Dedifferentiated amniotic fluid mesenchymal stem cell (primary cell): ENCODE results near the gene SAA4.
"Not testable (repeated sequence)": the region's sequence is repeated elsewhere in the genome, so short reads cannot be mapped to it uniquely, and the experiment has no call there.

Experiments
- DNase-seq: peaks from one replicate; pipeline ENCODE4 v3.0.0-alpha.2; 2016; ENCODE audit errors: extremely low spot score

Gene SAA4

DNA sequence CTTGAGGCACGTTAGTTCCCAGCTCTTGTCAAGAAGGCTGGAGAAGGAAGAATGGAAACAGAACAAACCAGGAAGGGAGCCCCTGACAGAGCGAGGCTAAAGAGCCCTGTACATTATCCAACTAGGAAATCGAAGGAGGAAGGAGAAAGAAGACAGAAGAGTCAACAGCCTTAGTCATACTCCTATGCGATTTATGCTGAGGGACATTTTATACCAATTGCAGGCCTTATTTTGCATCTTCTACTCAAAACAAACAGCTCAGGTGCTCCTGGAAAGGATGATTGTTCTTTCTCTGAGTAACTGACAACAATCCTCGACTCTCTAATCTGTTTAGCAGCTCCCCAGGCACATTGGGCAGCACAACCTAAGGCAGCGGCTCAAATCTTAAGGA, 10.6 kb upstream of the SAA4 start:
- DNase-seq = not testable (repeated sequence)

- not testable (repeated sequence) for DNase-seq
Observed at GRCh38 chr11:18246379-18247190, 10.0 kb upstream of the SAA4 start.

DNA sequence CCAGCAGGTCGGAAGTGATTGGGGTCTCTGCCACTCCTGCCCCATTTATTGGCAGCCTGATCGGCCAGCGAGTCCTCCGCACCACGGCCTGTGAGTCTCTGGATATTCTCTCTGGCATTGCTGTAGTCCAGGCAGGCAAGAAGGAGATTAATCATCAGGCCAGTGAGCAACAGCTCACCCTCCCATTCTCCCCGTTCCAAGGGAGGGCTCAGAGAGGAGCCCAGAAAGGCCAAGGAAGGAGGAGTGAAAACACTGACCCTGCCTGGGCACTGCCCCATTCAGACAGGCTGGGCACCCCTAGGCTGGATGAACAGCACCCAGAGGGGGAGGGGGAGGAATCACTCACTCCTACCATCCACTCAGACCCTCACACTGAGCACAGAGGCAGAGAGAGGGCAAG, 8.8 kb upstream of the SAA4 start:
- DNase-seq = no peak

DNA sequence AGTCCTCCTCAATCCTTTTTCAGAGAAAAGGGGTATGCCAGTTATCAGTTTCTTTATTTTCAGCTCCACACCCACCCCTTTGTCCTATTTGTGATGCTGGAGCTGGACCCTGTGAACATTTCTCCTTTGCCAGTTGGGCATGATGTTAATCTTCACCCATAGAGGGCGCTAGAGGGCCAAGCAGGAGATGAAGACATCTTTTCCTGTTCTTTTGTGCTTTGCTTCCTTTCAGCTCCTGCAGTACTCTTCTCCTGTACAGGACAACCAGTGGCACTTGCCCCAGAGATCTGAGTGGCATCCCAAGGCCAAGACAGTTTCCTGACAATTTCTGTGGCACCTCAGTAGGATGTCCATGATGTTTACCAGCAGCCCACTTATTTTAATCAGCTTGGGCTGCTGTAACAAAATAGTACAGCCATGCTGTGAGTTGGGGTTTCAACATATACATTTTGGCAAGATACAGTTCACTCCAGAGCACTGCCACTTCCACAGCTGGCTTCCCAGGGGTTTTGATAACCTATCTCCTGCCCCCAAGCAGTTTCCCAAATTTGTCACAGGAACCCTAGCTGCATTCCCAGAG, 7.3 kb upstream of the SAA4 start:
- no peak for DNase-seq

GRCh38 chr11:18239655-18240054, 3.1 kb upstream of the SAA4 start:
- DNase-seq = no peak

DNA sequence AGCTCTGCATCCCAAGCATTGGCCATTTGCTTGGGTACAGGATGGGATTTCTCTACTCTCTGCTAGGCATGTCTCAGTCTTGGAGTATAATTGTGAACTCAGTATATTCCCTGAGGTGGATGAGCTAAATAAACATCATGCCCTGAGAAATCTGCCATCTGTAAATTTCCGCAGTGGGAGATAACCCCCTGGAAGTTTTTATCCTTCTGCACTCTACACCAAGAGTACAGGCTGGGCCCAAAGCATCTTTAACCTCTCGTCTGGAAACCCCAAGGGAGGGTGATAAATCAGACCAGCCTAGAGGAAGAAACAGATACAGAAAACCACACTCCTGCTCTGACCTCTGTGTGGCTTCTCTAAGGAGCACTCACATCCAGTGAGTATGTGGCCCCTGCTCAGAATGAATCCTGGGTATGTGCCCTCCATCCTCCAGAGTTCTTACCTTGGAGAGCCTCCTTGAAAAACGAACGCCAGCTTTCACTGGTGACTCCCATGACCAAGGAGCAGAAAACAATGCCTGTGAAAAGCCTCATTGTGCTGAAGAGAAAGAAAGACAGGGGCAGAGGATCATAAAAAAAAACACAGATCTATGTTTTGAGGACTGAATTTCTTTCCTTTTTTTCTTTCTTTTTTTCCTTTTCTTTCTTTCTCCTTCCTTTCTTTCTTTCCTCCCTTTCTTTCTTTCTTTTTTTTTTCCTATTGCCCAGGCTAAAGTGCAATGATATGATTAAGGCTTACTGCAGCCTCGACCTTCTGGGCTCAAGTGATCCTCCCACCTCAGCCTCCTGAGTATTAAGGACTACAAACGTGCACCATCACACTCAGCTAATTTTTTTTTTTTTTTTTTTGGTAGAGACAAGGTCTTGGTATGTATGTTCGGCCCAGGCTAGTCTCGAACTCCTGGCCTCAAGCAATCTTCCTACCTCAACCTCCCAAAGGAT, 938 bp downstream of the SAA4 start:
- DNase-seq = no peak

- DNase-seq = no peak
Observed at GRCh38 chr11:18233912-18234311, 2.7 kb downstream of the SAA4 start.

DNA sequence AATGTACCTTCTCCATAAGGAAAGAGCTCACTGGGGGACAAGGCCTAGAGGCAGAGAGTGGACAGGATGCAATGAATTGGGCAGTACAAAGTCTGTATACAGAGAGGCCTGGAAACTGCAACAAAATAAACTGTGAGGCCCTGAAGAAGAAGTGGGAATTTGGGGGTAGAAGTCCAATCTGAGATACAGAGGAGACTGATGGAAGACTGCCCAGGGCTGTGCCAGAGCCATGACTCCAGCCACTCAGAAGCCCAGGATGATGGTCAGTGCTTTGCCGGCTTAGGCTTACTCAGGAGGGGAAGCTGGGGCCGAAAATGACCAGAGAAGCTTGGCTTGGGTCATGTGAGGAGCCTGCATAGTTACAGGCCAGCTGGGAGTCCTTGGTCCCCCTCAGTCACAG, 5.7 kb downstream of the SAA4 start:
- DNase-seq = no peak

DNA sequence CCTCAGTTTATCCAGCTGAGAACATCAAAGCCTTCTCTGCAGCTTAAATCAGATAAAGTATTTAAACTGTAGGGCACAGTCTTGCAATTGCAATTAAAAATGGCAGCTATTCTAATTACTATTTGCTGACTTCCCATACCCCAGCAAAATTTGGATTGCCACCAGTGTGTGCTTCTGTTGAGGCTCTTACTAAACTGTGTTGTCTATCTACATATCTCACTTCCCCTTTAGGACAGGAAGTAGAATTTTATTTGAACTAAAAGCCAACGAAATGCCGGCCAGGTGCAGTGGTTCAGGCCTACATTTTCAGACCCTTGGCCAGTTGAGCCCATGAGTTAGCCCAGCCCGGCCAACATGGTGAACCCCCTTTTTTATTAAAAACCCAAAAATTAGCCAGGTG, 7.1 kb downstream of the SAA4 start:
- DNase-seq = no peak

GRCh38 chr11:18225913-18226312, 10.7 kb downstream of the SAA4 start:
- DNase-seq = no peak

DNA sequence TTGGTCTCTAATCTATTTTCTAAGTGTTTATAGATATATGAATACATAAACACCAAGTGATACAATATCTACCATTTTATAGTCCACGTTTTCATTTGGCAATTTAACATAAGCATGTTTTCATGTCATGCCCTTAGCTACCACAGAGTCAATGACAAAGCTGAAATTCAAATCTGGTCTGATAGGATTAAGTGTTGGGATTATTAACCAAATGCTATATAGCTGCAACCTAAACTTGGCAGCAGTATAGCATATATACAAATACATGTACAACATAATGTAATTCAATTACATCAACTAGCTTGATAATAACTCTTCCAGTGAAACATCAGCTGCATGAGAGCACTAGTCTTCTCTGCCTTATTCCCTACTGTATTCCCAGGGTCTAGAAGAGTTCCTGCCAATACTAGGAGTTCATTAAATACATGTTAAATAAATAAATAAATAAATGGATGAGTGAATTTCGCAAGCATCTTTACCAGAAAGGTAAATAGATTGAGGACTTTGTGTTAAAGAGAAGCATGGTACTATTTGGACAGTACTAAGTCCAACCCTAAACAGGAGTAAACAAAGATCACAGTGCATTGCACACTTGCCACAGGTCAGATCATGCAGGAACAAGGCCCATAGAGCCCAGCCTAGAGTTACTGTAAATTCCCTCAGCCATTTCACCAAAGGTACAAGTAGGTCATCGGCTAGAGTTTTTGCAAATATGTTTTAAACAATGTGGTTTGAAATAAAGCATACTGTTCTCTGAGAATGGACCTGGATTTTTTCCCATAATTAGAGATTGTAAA, 12.8 kb downstream of the SAA4 start:
- DNase-seq = no peak

GRCh38 chr11:18222814-18223421, 13.7 kb downstream of the SAA4 start:
- DNase-seq = no peak

GRCh38 chr11:18221274-18221876, 15.2 kb downstream of the SAA4 start:
- DNase-seq = no peak

GRCh38 chr11:18209058-18209457, 27.5 kb downstream of the SAA4 start:
- no peak for DNase-seq

DNA sequence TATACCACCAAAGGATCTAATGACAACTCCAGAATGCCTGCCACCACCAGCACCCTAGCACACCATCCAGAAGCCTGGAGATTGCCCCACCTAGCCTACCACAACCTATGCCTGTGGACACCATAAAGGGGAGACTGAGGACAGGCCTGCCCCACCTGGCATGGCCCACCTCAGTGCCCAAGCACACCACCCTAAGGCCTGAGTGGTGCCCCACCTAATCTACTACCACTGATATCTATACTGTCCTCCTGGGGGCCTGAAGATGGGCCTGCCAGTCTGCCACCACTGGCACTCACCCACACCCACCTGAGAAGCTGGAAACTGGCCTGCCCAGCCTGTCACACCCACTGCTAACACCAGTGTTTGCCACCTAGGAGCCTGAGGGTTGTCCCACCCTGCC, 31.8 kb downstream of the SAA4 start:
- DNase-seq = no peak

- DNase-seq = no peak
Observed at GRCh38 chr11:18204220-18204619, 32.4 kb downstream of the SAA4 start.

GRCh38 chr11:18203723-18204122, 32.9 kb downstream of the SAA4 start:
- DNase-seq = no peak

- not testable (repeated sequence) for DNase-seq
Observed at GRCh38 chr11:18197738-18198137, 38.9 kb downstream of the SAA4 start.

GRCh38 chr11:18196532-18196931, 40.1 kb downstream of the SAA4 start:
- no peak for DNase-seq

- no peak for DNase-seq
Observed at GRCh38 chr11:18193010-18193409, 43.6 kb downstream of the SAA4 start.

GRCh38 chr11:18191376-18191775, 45.2 kb downstream of the SAA4 start:
- DNase-seq = no peak
